SK-N-MC (cell line): ENCODE measurements around the gene CCDC184.

Experiments
- EZH2 ChIP-seq: fragments of 200-600 bp; sonication (generic); IDR thresholded peaks from one replicate; pipeline ENCODE4 v1.6.1; 2017; ENCODE audit warnings: antibody characterized with exemption
- FOXP2 ChIP-seq: optimal IDR thresholded peaks from 2 replicates; pipeline ENCODE3; 2011; ENCODE audit warnings: mild to moderate bottlenecking, moderate library complexity; ENCODE audit not compliant: insufficient read depth; ENCODE audit errors: extremely low read length, control extremely low read depth
- POLR2AphosphoS5 ChIP-seq: IDR thresholded peaks from 2 replicates; pipeline ENCODE4 v1.6.1; 2012; ENCODE audit warnings: mild to moderate bottlenecking, low read depth, low read length, borderline replicate concordance

DNA sequence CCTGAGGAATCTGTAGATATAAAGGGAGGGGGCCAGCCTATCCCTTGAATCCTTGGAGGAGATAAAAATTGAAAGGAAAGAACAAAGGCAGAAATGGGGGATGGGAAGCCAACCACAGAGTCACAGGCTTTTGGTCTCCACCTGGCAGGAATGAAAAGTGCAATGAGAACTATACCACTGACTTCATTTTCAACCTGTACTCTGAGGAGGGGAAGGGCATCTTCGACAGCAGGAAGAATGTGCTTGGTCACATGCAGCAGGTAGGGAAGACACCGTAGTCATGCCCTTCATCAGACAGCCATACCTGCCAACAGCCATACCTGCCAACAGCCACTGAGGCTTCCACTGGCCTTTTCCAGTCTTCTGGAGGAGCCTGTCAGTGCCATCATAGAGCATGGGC is 39.5 kb upstream of the CCDC184 start:
- no peak for TF ChIP-seq FOXP2
- TF ChIP-seq POLR2AphosphoS5 = no peak
- TF ChIP-seq EZH2 = no peak
